HG03159 (cell line): ENCODE data around the gene RTN4.

Source experiments
- ATAC-seq: cut with Tn5 transposase; IDR thresholded peaks from one replicate; pipeline ENCODE4 v1.9.1; 2021; ENCODE audit warnings: mild to moderate bottlenecking, moderate library complexity; ENCODE audit not compliant: unreplicated experiment

The RTN4 gene

DNA sequence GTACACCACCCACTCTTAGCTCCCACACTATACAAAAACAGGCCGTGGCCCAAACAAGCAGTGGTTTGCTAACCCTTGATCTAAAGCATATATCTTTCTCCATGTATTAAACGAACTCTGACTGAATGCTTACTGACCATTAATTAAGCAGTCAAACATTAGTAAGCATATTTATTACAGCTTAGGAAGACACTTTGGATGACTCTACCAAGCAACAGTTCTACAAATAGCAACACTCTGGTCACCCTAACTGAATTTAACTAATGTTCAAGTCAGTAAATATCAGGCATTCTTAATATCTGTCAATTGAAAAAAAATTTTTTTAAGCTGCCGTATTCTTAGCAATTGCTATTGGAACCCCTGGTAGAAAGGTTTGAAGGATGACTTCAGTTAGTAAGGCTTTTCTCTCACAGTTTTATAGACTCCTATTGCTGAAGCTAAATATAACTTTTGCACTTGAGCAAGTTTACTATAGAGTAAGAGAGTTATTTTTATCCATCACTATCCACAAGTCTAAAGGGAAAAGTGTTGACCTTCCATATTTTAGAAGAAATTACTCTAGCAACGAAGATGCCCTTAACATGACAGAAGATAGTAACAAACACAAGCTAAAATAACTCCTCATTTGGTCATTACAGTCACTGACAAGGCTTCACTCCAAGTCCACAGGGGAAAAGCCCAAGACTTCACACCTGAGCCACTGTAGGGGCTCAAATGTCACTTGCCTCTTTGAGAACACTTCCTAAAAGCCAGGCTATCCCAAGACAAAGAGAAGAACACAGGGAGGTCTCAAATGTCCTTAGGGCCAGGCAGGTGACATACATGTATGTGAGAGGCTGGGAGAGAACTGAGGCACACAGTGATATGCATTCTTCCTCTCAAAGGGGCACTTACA lies 74.4 kb downstream of the RTN4 start:
- no peak for ATAC-seq

DNA sequence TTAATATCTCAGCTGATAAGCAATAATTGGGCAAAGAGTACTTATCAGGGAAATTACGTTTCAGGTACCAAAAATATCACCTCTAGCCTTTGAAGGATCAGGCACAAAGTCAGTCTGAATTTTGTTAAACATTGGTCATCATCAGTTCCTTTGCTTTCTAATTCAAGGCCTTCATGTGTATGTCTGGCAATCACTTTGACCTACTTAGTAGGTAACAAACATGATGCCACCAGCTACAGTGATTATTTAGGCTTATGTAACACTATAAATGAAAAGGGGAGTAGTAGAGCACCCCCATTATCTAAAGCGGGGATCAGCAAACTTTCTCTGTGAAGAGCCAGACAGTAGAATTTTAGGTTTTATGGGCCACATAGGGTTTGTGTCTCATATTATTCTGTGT lies 75.1 kb downstream of the RTN4 start:
- no peak for ATAC-seq

DNA sequence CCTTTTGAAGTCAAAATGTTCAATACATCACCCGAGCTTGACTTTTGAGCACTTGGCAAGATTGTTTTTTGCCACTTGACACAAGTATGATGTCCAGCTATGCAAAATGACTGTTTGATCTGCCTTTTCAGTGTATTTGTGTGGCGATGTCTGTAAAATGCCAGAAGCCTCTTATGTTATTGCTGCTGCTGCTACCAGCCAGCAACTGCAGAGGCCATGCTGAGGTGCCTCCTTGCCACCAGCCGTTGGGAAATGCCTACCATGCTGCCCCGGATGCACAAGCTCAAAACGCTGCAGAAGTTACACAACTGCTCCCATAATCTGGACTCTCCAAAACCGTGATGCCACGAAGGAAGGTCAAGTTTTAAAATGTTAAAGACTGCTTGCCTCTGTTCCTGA lies 80.3 kb downstream of the RTN4 start:
- ATAC-seq, result no peak

DNA sequence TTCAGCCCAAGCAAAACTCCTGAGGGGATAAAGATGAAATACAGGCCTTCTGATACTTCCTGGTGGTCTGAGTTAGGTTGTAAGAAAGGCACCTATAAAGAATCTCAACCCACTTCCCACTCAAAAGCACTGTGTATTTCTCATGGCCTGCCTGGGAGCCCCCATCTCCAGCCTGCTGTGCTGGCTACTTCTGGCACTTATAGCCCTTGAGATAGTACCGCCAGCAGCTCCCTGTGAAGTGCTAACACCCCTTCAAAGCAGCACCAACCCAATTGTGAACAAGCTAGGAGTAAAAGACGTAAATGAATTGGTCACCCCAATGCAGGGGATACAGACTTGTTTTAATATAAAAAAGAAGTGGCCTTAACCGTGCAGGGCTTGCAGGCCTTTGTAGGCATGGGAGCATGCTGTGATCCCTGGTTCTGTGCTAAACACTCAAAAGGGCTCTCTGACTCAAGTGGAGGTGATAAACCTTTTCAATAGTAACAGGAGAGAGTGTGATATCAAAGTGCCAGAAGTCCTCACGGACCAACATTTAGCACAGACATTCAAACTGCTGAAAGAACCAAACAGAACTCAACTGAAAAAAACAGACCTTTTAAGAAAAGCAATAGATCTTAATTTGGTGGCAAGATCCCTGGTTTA lies 80.8 kb downstream of the RTN4 start:
- ATAC-seq, result no peak

DNA sequence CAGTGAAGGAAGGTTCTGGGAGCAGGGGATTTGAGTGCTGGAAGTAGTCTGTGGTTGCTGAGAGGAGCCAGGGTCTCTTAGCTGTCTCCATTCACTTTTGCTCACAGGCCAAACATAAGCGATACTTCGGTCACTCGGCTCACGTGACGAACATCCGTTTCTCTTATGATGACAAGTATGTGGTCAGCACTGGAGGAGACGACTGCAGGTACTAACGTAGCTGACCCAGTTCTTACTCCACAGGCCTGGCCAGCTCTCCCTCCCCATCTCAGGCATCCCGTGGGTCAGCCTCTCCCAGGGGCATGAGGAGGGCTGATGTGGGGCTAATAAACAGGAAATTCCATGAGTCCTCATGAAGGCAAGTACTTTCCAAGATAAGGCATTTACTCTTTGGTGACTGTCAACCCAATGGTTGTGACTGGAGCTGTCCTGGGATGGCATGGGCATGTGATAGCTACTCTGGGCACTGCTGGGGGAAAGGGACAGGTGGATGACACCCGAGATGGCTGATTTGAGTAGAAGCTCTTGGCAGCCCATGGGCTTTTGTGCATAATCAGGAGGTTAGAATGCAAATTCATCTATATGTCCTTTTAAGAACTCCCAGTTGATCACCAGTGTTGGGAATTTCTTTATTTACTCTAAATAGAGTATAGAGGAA lies 81.6 kb downstream of the RTN4 start:
- ATAC-seq, result no peak

DNA sequence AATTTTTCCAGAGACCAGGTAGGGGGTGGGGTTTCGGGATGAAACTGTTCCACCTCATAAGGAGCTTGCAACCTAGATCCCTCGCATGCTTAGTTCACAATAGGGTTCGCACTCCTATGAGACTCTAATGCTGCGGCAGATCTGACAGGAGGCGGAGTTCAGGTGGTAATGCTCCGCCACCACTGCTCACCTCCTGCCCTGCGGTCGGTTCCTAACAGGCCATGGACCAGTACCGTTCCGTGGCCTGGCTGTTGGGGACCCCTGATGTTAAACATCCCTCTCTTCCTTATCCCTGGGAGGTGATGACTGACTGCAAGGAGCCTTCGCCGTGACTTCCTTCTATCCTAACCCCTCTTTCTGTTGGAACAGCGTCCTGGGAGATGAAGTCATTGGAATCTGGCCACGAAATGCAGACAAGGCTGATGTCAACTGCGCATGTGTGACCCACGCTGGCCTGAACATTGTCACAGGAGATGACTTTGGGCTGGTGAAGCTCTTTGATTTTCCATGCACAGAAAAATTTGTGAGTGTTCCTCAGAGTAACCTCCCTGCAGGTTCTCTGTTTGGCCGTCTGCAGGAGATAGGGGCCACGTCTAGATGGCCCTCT lies 82.4 kb downstream of the RTN4 start:
- no peak for ATAC-seq

DNA sequence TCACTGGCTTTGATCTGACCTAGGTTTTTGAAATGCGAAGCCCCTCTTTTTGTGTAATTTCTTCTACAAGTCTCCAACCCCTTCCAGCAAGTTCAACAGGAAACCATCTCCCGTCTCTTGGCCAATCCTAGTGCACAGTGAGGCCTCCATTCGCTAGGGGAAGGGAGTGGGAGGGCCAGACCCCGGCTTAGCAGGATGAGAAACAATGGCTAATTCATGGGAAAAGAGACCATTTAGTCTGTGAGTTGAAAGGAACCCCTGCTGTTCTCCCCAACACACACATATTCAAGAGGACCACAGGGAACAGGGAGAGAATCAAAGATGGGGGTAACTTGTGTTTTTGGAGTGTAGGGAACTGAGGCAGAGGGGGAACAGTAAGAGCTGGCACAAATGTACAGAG lies 83.0 kb downstream of the RTN4 start:
- no peak for ATAC-seq

DNA sequence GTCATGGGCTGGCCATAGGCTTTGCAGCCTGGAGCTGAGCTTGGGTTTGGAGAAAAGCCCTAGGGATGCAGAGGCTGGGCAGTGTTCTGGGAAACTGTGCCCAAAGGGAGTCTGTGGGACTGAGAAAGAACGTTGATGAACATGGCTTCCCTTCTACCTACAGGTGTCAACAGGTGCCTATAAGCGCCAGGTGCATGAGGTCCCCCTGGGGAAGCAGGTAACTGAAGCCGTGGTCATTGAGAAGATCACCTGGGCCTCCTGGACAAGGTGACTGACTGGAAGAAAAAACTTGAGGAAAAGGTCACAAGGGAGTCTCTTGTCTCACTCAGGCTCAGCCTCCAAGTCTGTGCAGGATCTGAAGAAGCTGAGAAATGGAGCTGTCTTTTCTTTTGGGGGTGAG lies 83.4 kb downstream of the RTN4 start:
- ATAC-seq, result no peak

DNA sequence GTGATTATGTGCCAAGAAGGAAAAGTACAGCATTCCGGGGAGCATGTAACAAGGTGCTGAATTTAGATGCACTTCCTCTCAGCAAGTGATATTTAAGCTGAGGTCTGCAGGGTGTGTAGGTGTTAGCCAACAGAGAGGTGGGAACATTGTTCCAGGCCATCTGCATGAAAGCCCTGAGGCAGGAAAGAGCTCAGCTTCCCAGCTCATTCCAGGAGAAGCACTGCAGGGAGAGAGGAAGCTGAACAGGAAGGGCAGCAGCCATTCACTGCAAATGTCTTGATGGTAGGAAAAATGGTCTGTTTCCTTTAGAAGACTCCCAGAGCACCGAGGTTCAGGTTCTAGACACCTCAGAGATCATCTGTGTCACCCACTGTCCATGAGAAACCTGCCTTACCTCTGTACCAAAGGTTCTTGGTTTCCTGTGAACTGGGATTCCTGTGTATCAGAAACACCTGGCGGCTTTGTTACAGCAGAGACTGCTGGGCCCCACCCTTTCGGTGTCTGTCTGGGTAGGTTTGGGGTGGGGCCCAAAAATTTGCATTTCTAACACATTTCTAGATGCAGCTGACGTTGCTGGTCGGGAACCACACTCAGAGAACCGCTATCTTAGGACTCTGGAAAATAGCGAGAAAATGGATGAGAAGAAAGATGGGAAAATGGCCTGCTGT lies 84.0 kb downstream of the RTN4 start:
- ATAC-seq, result no peak

DNA sequence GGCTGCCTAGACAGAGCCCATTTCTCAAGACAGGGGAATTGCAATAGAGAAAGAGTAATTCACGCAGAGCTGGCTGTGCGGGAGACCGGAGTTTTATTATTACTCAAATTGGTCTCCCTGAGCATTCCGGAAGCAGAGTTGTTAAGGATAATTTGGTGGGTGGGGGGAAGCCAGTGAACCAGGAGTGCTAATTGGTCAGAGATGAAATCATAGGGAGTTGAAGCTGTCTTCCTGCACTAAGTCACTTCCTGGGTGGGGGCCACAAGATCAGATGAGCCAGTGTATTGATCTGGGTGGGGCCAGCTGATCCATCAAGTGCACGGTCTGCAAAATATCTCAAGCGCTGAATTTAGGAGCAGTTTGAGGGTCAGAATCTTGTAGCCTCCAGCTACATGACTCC lies 84.8 kb downstream of the RTN4 start:
- no peak for ATAC-seq

DNA sequence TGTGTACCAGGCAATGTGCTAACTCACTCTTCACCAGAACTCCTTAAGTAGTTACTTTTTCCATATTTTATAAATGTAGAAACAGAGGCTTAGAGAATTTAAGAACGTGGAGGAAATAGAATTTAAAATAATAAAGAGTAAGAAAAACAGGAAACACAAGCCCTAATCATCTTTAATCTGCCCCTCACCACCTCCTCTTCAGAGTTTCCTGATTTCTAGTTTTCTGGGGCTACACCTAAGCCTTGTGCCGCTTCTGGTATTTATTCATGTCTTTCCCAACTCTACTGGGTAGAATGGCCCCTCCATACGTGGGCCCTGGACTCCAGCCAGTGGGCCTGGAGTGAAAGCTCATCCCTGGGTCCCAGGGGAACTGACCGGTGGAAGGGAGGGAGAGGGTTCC lies 85.4 kb downstream of the RTN4 start:
- no peak for ATAC-seq

DNA sequence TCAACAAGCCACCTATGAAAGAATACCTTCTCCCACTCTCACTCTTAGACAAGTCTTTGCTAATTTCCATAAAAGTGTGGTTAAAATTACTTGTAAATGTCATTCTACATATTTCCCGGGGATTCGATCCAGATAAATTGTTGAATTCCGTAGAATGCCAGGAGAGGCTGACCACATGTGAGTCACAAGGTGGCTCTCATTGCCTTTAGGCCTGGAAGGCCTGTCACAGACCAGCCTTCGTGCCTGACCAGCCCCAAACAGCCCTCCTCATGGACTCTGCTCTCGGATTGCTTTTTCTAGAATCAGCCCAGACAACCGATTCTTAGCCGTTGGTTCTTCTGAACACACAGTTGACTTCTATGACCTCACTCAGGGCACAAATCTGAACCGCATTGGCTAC lies 86.0 kb downstream of the RTN4 start:
- no peak for ATAC-seq

DNA sequence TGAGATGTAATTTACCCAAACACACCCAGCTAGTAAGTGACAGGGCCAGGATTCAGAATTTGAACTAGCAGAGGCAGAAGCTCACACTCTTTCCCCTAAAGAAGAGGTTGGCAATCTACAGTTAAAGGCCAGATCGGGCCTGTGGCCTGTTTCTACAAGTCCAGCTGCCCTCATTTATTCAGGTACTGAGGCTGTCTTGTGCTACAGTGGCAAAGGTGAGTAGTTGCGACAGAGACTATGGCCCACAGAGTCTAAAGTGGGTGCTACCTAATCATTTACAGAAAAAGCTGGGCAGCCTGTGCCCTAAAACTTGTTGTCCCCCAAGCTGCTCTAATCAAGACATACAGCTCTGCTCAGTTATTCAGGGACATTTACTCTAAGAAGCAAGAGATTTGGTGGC lies 86.8 kb downstream of the RTN4 start:
- no peak for ATAC-seq

DNA sequence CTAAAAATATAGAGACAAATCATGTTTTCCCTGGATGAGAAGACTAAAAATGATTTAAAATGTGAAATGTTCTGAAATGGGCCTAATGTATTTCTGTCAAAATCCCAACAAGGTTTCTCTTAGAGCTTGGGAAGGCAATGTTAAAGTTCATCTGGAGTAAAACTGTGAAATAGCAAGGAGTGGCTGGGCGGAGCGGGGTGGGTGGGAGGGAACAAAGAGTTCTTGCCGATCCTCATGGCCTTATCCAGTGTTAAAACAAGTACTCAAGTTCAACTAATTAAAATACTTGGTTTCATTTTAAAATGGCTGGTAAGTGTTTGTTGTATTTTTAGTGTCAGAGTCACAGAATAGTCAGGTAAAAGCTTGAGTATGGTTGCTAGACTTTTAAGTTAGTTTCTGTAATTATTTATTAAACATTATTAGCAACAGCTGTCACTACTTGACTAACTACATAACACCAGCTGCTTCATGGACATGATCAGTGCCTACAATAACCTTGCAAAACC lies 87.3 kb downstream of the RTN4 start:
- no peak for ATAC-seq

DNA sequence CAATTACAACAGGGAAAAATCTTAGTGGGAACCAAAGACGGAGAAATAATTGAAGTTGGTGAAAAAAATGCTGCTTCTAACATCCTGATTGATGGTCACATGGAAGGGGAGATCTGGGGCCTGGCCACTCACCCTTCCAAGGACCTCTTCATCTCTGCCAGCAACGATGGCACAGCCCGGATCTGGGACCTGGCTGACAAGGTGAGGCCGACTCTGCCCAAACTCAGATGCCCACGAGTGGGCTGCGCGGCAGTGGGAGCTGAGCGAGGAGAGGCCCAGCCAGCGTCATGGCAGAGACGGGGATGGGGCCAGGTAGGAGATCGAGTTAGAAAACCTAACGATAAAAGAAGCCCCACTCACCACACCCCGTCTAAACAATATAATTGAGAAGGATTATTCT lies 87.7 kb downstream of the RTN4 start:
- no peak for ATAC-seq

DNA sequence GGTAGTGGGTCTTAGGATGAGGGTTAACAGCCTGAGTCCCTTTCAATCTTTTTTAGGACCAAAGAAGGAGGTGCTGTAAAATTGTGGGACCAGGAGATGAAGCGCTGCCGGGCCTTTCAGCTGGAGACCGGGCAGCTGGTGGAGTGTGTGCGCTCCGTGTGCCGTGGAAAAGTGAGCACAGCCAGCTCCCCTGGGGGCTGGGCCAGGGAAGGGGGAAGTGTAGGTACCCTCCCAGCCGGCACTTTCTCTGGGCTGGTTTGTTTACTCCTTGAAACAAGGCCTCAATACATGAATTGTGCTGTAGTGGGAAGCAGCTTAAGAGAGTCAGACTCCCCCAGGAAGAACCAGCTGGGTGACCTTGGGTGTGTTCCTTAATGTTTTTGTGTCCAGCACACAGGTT lies 90.1 kb downstream of the RTN4 start:
- ATAC-seq, result no peak

DNA sequence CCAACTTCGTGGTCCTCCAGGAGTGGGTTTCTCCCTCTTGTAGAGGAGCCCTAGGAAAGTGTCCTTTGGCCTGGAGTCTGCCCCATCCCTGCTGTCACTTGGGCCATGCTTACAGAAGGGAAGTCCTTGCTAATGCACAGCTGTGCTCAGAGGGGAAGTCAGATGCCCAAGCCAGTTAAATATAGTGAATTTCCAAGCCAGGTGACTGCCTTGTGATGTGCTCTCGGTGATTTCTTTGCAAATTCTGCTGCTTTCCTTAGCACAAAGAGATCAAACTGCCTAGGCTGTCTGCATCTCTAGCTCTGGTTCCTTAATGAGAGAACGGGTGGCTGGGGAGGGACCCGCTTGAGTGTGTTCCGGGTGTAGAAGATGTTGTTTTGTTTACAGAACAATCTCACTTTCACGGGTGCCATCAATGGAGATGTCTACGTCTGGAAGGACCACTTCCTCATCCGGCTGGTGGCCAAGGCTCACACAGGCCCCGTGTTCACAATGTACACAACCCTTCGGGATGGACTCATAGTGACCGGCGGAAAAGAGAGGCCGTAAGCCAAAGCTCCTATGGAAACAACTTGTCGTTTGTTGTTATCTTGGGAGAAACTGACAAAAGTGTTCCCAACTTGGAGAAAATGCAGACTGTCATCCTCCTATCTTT lies 91.4 kb downstream of the RTN4 start:
- no peak for ATAC-seq

DNA sequence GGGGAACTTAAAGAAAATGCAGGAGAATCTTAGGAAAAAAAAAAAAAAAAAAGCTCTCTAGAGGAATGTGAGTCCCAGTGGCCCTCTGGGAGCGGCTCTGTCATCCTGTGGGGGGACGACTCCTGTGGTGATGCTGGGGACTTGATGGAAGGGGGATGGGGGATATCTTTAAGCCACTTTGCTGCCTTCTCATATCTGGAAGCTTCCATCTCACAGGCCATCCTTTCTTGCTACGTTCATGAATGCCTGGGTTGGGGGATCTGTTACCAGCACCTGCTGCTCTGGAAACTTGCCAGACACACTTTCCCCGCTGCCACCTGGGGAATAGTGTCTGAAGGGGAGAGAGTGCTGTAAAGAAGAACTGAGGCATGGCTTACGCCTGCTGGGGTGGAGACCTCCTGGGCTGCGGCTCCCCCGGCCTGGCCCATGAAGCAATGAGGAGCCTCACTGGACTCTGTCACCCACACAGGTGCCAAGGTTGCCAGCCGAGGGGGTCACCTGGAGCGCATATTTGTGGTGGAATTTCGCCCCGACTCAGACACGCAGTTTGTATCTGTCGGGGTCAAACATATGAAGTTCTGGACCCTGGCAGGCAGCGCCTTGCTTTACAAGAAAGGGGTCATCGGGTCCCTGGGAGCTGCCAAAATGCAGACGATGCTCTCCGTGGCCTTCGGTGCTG lies 92.8 kb downstream of the RTN4 start:
- ATAC-seq, result no peak

DNA sequence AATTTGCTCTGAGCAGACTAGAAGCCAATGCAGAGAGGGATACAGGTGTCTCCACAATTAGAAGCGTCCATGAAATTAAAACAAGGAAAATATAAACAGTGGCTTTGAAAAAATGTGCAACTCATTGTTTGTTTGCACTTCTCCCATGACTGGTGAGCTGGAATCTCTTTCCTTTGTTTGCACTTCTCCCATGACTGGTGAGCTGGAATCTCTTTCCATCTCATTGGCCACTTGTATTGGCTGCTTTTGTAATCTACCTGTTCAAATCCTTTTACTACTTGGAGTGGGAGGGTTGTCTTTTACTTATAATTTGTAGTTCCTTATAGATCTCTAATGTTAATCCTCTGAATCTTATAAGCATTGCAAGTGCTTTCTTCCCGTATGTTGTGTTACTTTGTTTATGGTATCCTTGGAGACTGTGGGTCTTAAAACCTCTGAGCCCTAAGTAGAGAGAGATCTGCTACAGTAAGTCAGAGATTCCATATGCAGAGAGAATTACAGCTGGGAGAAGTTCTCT lies 94.1 kb downstream of the RTN4 start:
- no peak for ATAC-seq
